Measurements from ENCODE around the gene IGDCC3.
A peak's percentile ranks its signal among the peaks of the same experiment; 100 is the strongest.

Gene IGDCC3

GRCh38 chr15:65333856-65334255 is 43.9 kb downstream of the IGDCC3 start:
- H3K27ac ChIP-seq = no peak overlapping the region
- no peak for DNase-seq (ENCODE audit: low spot score)
- no peak for TF ChIP-seq CTCF (conservative IDR thresholded peaks at IDR 0.05; ENCODE audit: low read depth)
- ChIA-PET POLR2A (ENCODE audit: low non-redundant PET) (no interaction called here), CTCF (interaction anchor here (0.8 kb wide), 1 partner anchor 15 kb away, joined by 4 read pairs; no protein-coding TSS in a partner anchor)

DNA sequence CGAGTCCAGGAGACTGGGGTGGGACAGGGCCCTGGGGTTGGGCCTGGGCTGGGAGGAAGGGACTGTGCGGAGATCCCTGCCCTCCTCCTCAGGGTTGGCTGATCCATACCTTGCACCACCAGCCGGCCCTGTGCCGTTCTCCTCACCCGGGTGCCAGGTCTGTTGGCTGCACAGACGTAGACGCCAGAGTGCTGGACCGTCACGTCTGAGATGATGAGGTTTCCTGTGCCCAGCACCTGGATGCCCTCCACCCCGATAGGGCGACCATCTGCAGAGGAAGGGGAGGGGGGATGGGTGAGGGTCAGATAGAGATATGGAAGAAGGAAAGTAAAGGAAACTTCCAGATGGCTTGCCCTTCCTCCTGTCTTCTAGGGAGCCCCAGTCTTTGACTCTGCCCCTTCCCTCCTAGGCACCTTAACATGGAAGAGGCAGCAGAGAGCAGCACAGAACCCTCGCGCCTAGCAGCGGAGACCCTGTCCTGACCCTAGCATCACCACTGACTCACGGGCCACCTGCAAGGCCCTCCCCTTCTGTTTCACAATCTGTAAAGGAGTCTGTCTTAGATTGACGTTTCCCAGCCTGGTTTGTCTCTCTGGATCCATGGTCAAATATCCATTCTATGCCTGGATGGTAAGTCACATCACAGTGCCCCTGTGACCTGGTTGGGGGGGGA is 44.5 kb downstream of the IGDCC3 start:
- peak; percentile 26 for DNase-seq (ENCODE audit: low spot score)
- no peak overlapping the region for H3K27ac ChIP-seq
- TF ChIP-seq CTCF (conservative IDR thresholded peaks at IDR 0.05; ENCODE audit: low read depth) = no peak
- ChIA-PET POLR2A (ENCODE audit: low non-redundant PET) (no interaction called here), CTCF (interaction anchor here (0.8 to 1.5 kb wide), 2 partner anchors 12 to 14 kb away, joined by 3 to 4 read pairs; no protein-coding TSS in a partner anchor)

DNA sequence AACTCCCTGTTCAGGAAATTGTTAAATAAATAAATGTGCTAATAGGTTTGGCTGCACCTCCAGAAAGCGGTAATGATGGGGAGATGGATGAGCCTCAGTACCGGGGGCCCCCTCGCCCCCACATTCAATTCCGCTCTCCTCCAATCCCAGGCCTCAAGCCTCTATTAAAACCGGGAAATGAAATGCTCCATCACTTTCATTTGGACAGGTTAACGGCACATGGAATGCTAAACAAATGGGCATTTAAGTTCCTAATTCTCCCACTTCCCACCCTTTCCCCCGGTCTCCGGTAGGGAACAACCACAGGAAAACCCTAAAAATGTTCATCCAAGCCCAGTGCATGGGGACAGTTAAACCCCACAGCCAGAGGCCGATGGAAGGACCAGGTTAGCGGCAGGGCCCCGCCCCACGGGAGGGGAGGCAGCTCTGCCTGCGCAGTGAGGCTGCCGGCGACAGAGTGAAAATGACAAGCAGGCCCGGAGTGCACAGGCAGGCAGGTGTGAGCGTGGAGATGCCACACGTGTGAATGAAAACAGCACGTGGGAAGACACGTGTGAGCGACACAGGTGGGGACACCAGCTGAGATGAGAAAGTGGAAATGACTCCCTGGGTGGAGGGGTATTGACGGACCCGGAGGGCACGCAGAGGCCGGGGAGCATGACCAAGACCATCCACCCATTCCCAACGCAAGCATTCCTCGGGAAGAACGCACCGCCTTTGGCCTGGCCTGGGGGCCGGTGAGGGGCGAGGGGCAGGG is 45.2 kb downstream of the IGDCC3 start:
- H3K27ac ChIP-seq = no peak overlapping the region
- TF ChIP-seq CTCF (conservative IDR thresholded peaks at IDR 0.05; ENCODE audit: low read depth) = no peak
- DNase-seq (ENCODE audit: low spot score) = no peak
- ChIA-PET CTCF (interaction anchor here (1.5 kb wide), 1 partner anchor 11 kb away, joined by 3 read pairs; no protein-coding TSS in a partner anchor), POLR2A (ENCODE audit: low non-redundant PET) (no interaction called here)

DNA sequence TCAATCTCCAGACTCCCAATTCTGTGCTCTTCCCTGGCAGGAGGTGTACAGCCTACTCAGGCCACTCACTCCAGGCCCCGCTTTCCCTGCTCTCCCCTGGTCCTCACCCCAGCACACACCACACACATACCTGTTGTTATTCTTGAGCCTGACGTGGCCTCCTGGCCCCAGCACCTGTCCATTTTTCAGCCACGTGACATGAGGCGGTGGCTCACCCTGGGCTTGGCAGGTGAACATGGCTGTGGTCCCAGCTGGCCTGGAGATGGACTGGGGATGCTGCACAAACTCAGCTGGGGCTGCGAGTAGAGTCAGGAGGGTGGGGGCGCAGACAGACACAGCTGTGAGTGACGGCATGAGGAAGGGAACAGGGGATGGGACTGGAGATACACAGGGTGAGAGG is 46.0 kb downstream of the IGDCC3 start:
- POLR2A ChIA-PET (ENCODE audit: low non-redundant PET) = interaction anchor here (0.6 kb wide), 1 partner anchor 156 kb away, joined by 3 read pairs; no protein-coding TSS in a partner anchor

GRCh38 chr15:65330934-65331645 is 46.7 kb downstream of the IGDCC3 start:
- TF ChIP-seq CTCF (conservative IDR thresholded peaks at IDR 0.05; ENCODE audit: low read depth) = no peak
- no peak for DNase-seq (ENCODE audit: low spot score)
- ChIA-PET POLR2A (ENCODE audit: low non-redundant PET) (interaction anchor here (0.6 kb wide), 1 partner anchor 157 kb away, joined by 3 read pairs; no protein-coding TSS in a partner anchor), CTCF (interaction anchor here (0.5 to 1.2 kb wide), 3 partner anchors 12 to 105 kb away, joined by 3 read pairs; no protein-coding TSS in a partner anchor)
- H3K27ac ChIP-seq = no peak overlapping the region

More for the DNA sequence above, 46.0 kb downstream of the IGDCC3 start:
- no peak for DNase-seq (ENCODE audit: low spot score)
- no peak overlapping the region for H3K27ac ChIP-seq
- no peak for TF ChIP-seq CTCF (conservative IDR thresholded peaks at IDR 0.05; ENCODE audit: low read depth)
- CTCF ChIA-PET = interaction anchor here (0.5 to 1.5 kb wide), 3 partner anchors 10 to 104 kb away, joined by 3 read pairs; no protein-coding TSS in a partner anchor

All from RWPE1 (cell line).